Measurements from ENCODE around the gene ACVRL1.

Gene ACVRL1

DNA sequence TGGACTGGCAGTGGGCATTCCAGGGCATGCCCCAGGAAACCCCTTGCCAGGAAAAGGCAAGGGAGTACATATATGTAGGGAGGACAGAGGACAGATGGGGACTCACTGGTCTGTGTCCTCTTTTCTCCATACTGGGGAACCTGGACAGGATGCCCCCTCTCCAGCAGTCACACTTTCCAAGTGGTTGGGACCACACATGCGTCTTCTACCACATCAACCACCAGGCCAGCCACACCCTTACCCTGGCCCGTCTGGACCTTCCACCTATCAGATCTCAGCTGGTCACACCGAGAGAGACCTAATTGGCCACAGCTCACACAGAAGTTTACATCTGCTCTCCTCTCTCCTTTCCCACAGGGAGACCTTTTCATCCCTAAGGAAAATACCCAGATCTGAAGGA is 11.1 kb upstream of the ACVRL1 start:
- TF ChIP-seq, protein P1, sequence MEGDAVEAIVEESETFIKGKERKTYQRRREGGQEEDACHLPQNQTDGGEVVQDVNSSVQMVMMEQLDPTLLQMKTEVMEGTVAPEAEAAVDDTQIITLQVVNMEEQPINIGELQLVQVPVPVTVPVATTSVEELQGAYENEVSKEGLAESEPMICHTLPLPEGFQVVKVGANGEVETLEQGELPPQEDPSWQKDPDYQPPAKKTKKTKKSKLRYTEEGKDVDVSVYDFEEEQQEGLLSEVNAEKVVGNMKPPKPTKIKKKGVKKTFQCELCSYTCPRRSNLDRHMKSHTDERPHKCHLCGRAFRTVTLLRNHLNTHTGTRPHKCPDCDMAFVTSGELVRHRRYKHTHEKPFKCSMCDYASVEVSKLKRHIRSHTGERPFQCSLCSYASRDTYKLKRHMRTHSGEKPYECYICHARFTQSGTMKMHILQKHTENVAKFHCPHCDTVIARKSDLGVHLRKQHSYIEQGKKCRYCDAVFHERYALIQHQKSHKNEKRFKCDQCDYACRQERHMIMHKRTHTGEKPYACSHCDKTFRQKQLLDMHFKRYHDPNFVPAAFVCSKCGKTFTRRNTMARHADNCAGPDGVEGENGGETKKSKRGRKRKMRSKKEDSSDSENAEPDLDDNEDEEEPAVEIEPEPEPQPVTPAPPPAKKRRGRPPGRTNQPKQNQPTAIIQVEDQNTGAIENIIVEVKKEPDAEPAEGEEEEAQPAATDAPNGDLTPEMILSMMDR (IDR thresholded peaks at IDR 0.05; ENCODE audit: low read depth, low read length, poor library complexity, severe bottlenecking), result no peak
- no peak for TF ChIP-seq EZH2phosphoT487 (IDR thresholded peaks at IDR 0.05; ENCODE audit: borderline replicate concordance, low read length)
- no peaks in the 10 kb centered on the region for H4K20me1 ChIP-seq (ENCODE audit: control insufficient read depth, insufficient read depth, low read depth, low read length)
- H3K27ac ChIP-seq (ENCODE audit: low read depth, low read length), result no peak overlapping the region

DNA sequence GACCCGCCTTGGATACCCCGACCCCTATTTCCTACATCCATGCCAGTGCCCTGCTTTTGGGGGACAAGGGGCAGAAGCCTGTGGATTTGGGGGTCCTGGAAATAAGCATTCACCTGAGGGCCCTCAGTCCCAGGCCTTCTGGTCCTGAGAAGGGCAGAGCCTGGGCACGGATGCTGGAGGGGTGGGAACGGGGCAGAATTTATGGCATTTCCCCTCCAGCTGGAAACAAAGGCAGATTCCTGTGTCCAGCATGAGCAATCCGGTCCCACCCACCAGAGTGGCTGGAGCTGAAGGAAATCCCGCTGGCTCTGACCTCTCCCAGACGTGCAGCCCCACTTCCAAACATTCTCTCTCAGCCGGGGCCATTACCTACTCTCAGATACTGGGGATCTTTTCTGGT is 10.1 kb upstream of the ACVRL1 start:
- Histone ChIP-seq H3F3A (ENCODE audit: control insufficient read depth, insufficient read depth) (no peaks in the 10 kb centered on the region), H4K20me1 (ENCODE audit: control insufficient read depth, insufficient read depth, low read depth, low read length) (no peaks in the 10 kb centered on the region), H3K27ac (ENCODE audit: low read depth, low read length) (no peak overlapping the region), H3K79me2 (ENCODE audit: control insufficient read depth, low read length) (no peaks in the 10 kb centered on the region), H3K4me2 (ENCODE audit: low read length) (no peak overlapping the region), H3K4me3 (ENCODE audit: low read length) (no peak overlapping the region), H3K27me3 (ENCODE audit: control insufficient read depth, low read length) (peaks cover 10% of the 10 kb centered on the region), H3K9me2 (replicated peaks; ENCODE audit: control insufficient read depth, low read length) (no peaks in the 10 kb centered on the region), H3K9me3 (ENCODE audit: control insufficient read depth, insufficient read depth, low read length) (no peaks in the 10 kb centered on the region), H3K4me1 (ENCODE audit: control insufficient read depth, low read length) (no peaks in the 10 kb centered on the region), H3K36me3 (ENCODE audit: control insufficient read depth, low read length) (no peaks in the 10 kb centered on the region)
- TF ChIP-seq EZH2phosphoT487 (IDR thresholded peaks at IDR 0.05; ENCODE audit: borderline replicate concordance, low read length), result no peak
- TF ChIP-seq, protein P1 (IDR thresholded peaks at IDR 0.05; ENCODE audit: low read depth, low read length, poor library complexity, severe bottlenecking), result no peak

More for the DNA sequence above, 11.1 kb upstream of the ACVRL1 start:
- Histone ChIP-seq H3K9me3 (ENCODE audit: control insufficient read depth, insufficient read depth, low read length) (no peaks in the 10 kb centered on the region), H3K4me3 (ENCODE audit: low read length) (no peak overlapping the region), H3K36me3 (ENCODE audit: control insufficient read depth, low read length) (no peaks in the 10 kb centered on the region), H3F3A (ENCODE audit: control insufficient read depth, insufficient read depth) (no peaks in the 10 kb centered on the region), H3K4me1 (ENCODE audit: control insufficient read depth, low read length) (no peaks in the 10 kb centered on the region), H3K9me2 (replicated peaks; ENCODE audit: control insufficient read depth, low read length) (no peaks in the 10 kb centered on the region), H3K4me2 (ENCODE audit: low read length) (no peak overlapping the region), H3K79me2 (ENCODE audit: control insufficient read depth, low read length) (no peaks in the 10 kb centered on the region), H3K27me3 (ENCODE audit: control insufficient read depth, low read length) (peaks cover 10% of the 10 kb centered on the region)

DNA sequence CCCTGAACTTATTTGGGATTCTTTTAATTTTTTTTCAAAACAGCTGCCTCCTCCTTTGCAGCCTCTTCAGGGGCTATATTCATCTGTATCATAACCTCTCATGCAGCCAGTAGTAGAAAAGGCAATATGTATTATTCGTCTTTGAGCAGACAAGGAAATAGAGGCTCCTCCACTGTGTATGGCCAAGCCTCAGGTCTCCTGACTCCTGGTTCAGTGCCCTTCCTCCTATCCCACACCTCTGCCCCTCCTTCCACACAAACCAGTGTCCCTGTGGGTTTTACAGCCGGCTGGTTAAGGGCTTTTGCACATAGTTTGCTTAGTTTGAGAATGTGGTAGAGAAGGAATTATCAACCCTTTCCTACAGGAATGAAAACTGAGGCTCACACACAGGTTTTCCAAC is 8.8 kb upstream of the ACVRL1 start:
- TF ChIP-seq, protein P1 (IDR thresholded peaks at IDR 0.05; ENCODE audit: low read depth, low read length, poor library complexity, severe bottlenecking), result no peak
- no peak for TF ChIP-seq EZH2phosphoT487 (IDR thresholded peaks at IDR 0.05; ENCODE audit: borderline replicate concordance, low read length)
- H3K27me3 ChIP-seq (ENCODE audit: control insufficient read depth, low read length), result peaks cover 10% of the 10 kb centered on the region
- no peaks in the 10 kb centered on the region for H3F3A ChIP-seq (ENCODE audit: control insufficient read depth, insufficient read depth)
- H3K4me3 ChIP-seq (ENCODE audit: low read length), result no peak overlapping the region
- no peaks in the 10 kb centered on the region for H3K9me2 ChIP-seq (replicated peaks; ENCODE audit: control insufficient read depth, low read length)
- no peaks in the 10 kb centered on the region for H3K9me3 ChIP-seq (ENCODE audit: control insufficient read depth, insufficient read depth, low read length)
- no peaks in the 10 kb centered on the region for H4K20me1 ChIP-seq (ENCODE audit: control insufficient read depth, insufficient read depth, low read depth, low read length)
- H3K27ac ChIP-seq (ENCODE audit: low read depth, low read length), result no peak overlapping the region
- H3K36me3 ChIP-seq (ENCODE audit: control insufficient read depth, low read length), result no peaks in the 10 kb centered on the region
- H3K79me2 ChIP-seq (ENCODE audit: control insufficient read depth, low read length), result no peaks in the 10 kb centered on the region
- H3K4me1 ChIP-seq (ENCODE audit: control insufficient read depth, low read length), result no peaks in the 10 kb centered on the region
- H3K4me2 ChIP-seq (ENCODE audit: low read length), result no peak overlapping the region

DNA sequence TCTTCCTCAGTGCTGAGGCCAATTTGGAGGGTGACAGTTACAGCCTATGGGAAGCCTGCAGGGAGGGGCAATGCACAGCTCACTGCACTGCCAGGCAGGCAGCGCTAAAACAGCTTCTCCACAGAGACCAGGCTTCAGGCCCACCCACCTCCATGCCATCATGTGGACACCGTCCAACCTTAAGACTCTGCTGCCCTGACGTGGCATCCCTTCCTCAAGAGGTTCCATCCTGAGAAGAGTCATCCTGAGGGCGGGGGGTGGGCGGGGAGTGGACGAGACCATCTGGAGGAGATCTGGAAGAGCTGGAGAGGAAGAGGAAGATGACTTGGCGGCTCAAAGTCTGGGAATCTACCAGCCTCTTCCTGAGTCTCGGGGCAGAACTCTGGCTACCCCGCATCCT is 8.4 kb upstream of the ACVRL1 start:
- no peak overlapping the region for H3K4me2 ChIP-seq (ENCODE audit: low read length)
- TF ChIP-seq EZH2phosphoT487 (IDR thresholded peaks at IDR 0.05; ENCODE audit: borderline replicate concordance, low read length), result no peak
- TF ChIP-seq, protein P1 (IDR thresholded peaks at IDR 0.05; ENCODE audit: low read depth, low read length, poor library complexity, severe bottlenecking), result no peak
- no peaks in the 10 kb centered on the region for H3K9me3 ChIP-seq (ENCODE audit: control insufficient read depth, insufficient read depth, low read length)

More for the DNA sequence above, 8.4 kb upstream of the ACVRL1 start:
- Histone ChIP-seq H3K4me1 (ENCODE audit: control insufficient read depth, low read length) (no peaks in the 10 kb centered on the region), H3K27ac (ENCODE audit: low read depth, low read length) (no peak overlapping the region), H3K27me3 (ENCODE audit: control insufficient read depth, low read length) (peaks cover 10% of the 10 kb centered on the region), H3K36me3 (ENCODE audit: control insufficient read depth, low read length) (no peaks in the 10 kb centered on the region), H4K20me1 (ENCODE audit: control insufficient read depth, insufficient read depth, low read depth, low read length) (no peaks in the 10 kb centered on the region), H3F3A (ENCODE audit: control insufficient read depth, insufficient read depth) (no peaks in the 10 kb centered on the region), H3K79me2 (ENCODE audit: control insufficient read depth, low read length) (no peaks in the 10 kb centered on the region), H3K9me2 (replicated peaks; ENCODE audit: control insufficient read depth, low read length) (no peaks in the 10 kb centered on the region), H3K4me3 (ENCODE audit: low read length) (no peak overlapping the region)
